ENCODE data around the gene P2RX3. TPM values are rescaled to one million over a fixed set of nuclear protein-coding genes. Genes with fewer than 3 reads are reported as not detected.

Gene P2RX3
- total and polyA plus RNA-seq, 2 experiments from 2014 or later, result not detected

DNA sequence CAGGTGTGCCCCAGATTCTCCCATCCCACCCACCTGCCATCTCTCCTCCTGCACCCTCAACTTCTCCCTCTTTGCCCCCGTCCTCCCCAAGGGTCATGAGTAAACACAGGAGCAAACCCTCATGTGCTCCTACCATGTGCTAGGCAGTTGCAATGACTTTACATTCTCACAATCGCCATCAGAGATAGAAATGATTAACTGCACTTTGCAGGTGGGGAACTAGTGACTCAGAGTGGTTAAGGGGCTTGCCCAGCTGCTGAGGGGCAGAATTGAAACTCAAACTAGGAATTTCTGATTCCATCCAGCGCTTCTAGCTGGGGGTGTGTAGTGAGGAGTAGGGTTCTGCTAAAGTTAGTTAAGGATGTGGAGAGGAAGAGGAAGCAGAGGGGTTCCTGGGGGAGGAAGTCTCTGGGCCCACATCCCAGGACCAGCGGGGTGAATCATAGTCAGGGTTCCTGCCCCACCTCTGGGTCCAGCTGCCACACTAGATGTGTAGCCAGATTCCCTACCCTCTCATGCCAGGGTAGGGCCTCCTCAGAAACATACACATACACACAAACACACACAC lies 68.3 kb downstream of the P2RX3 start:
- WGBS (ENCODE audit: low lambda C conversion rate, missing lambda C conversion rate), result 84% methylated on average over 4 of the region's 4 CpGs
- H3K27ac ChIP-seq, result no peak overlapping the region
- no peak overlapping the region for H3K4me2 ChIP-seq
- TF ChIP-seq EZH2phosphoT487 (IDR thresholded peaks at IDR 0.05; ENCODE audit: low read depth, severe bottlenecking, unreplicated experiment) (no peak), EZH2 (IDR thresholded peaks at IDR 0.05; ENCODE audit: borderline replicate concordance) (no peak)
- TF ChIP-seq, protein P1, sequence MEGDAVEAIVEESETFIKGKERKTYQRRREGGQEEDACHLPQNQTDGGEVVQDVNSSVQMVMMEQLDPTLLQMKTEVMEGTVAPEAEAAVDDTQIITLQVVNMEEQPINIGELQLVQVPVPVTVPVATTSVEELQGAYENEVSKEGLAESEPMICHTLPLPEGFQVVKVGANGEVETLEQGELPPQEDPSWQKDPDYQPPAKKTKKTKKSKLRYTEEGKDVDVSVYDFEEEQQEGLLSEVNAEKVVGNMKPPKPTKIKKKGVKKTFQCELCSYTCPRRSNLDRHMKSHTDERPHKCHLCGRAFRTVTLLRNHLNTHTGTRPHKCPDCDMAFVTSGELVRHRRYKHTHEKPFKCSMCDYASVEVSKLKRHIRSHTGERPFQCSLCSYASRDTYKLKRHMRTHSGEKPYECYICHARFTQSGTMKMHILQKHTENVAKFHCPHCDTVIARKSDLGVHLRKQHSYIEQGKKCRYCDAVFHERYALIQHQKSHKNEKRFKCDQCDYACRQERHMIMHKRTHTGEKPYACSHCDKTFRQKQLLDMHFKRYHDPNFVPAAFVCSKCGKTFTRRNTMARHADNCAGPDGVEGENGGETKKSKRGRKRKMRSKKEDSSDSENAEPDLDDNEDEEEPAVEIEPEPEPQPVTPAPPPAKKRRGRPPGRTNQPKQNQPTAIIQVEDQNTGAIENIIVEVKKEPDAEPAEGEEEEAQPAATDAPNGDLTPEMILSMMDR (IDR thresholded peaks at IDR 0.05; ENCODE audit: poor library complexity), result no peak
- no peaks in the 10 kb centered on the region for H3K36me3 ChIP-seq (replicated peaks; ENCODE audit: insufficient read depth, low read depth)
- no peaks in the 10 kb centered on the region for H4K20me1 ChIP-seq (ENCODE audit: insufficient read depth, poor library complexity, severe bottlenecking)
- H3K9me3 ChIP-seq (ENCODE audit: low read depth), result no peaks in the 10 kb centered on the region
- no peak for DNase-seq (ENCODE audit: low spot score)
- H3K9me2 ChIP-seq (replicated peaks; ENCODE audit: insufficient read depth), result no peaks in the 10 kb centered on the region
- H3K79me2 ChIP-seq, result no peaks in the 10 kb centered on the region
- H3K27me3 ChIP-seq, result no peaks in the 10 kb centered on the region
- H3K4me3 ChIP-seq, result no peak overlapping the region
- no peaks in the 10 kb centered on the region for H3K4me1 ChIP-seq (ENCODE audit: insufficient read depth)
- no peak overlapping the region for H2AFZ ChIP-seq

DNA sequence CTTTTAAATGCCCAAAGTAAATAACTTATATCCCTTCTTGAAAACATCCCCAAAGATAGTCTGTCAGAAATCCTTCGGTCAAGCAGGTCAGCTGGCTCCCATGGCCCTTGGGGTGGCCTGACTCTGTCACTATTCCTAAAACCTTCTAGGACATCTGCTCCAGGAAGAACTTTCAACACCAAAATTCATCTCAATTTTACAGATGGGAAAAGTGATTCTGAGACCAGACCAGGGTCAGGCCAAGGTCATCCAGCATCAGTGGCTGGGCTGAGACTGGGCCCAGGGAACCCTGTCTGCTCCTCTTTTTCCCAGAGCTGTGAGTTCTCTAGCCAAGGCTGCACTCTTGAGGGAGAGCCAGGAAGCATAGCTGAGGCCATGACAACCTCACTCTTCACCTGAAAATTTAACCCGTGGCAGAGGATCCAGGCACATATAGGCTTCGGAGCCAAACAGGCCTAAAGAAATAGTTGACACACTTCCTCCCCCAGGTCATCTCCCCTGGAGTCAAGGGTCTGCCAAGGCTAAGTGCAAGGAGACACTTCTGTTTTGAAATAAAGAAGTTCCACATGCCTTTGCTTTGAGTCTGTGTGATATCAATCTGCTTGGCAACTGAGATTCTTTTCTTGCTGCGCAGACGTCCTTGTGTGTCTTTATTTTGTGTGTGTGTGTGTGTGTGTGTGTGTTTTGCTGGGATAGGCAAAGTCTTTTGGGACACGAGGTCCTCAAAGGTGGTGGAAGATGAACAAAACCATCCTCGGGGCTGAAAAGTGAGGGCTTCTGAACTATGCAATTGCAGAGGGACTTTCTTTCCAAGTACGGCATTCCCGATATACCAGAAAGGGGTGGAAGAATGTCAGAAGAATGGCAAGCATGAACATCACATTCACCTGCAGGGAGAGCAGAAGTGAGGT lies 69.1 kb downstream of the P2RX3 start:
- no peak overlapping the region for H3K4me2 ChIP-seq
- no peak overlapping the region for H3K4me3 ChIP-seq
- no peaks in the 10 kb centered on the region for H3K9me3 ChIP-seq (ENCODE audit: low read depth)
- no peaks in the 10 kb centered on the region for H3K27me3 ChIP-seq
- no peak overlapping the region for H2AFZ ChIP-seq
- no peaks in the 10 kb centered on the region for H3K36me3 ChIP-seq (replicated peaks; ENCODE audit: insufficient read depth, low read depth)
- TF ChIP-seq, protein P1 (IDR thresholded peaks at IDR 0.05; ENCODE audit: poor library complexity), result no peak
- no peak for TF ChIP-seq EZH2 (IDR thresholded peaks at IDR 0.05; ENCODE audit: borderline replicate concordance)
- H3K4me1 ChIP-seq (ENCODE audit: insufficient read depth), result no peaks in the 10 kb centered on the region
- no peak for DNase-seq (ENCODE audit: low spot score)
- H4K20me1 ChIP-seq (ENCODE audit: insufficient read depth, poor library complexity, severe bottlenecking), result no peaks in the 10 kb centered on the region
- WGBS (ENCODE audit: low lambda C conversion rate, missing lambda C conversion rate), result 89% methylated on average over 9 of the region's 9 CpGs
- no peaks in the 10 kb centered on the region for H3K9me2 ChIP-seq (replicated peaks; ENCODE audit: insufficient read depth)
- H3K27ac ChIP-seq, result no peak overlapping the region
- H3K79me2 ChIP-seq, result no peaks in the 10 kb centered on the region

DNA sequence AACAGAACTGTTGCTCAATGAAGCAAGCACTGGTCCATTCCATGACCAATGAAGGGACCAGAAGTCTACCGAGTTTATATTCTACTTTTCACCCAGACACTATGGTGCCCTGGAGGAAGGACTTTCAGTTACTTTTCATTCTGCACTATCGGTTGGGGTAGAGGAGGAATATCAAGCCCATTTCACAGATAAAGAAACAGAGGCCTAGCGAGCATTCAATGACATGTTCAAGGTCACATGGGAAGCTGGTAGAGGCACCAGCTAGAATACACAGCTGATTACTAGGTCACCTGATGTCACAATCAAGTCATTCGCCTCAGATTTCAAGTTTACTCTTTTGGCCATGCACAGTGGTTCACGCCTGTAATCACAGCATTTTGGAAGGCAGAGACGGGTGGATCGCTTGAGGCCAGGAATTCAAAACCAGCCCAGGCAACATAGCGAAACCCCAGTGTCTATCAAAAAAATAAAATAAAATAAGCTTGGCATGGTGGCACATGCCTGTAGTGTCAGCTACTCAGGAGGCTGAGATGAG lies 69.9 kb downstream of the P2RX3 start:
- Histone ChIP-seq H3K36me3 (replicated peaks; ENCODE audit: insufficient read depth, low read depth) (no peaks in the 10 kb centered on the region), H4K20me1 (ENCODE audit: insufficient read depth, poor library complexity, severe bottlenecking) (no peaks in the 10 kb centered on the region), H3K4me3 (no peak overlapping the region), H2AFZ (no peak overlapping the region), H3K4me2 (no peak overlapping the region), H3K27ac (no peak overlapping the region), H3K9me2 (replicated peaks; ENCODE audit: insufficient read depth) (no peaks in the 10 kb centered on the region), H3K9me3 (ENCODE audit: low read depth) (no peaks in the 10 kb centered on the region), H3K4me1 (ENCODE audit: insufficient read depth) (no peaks in the 10 kb centered on the region), H3K79me2 (no peaks in the 10 kb centered on the region), H3K27me3 (no peaks in the 10 kb centered on the region)
- DNase-seq (ENCODE audit: low spot score), result no peak
- WGBS (ENCODE audit: low lambda C conversion rate, missing lambda C conversion rate), result 96% methylated on average over 8 of the region's 8 CpGs
- no peak for TF ChIP-seq EZH2phosphoT487 (IDR thresholded peaks at IDR 0.05; ENCODE audit: low read depth, severe bottlenecking, unreplicated experiment)
- TF ChIP-seq, protein P1 (IDR thresholded peaks at IDR 0.05; ENCODE audit: poor library complexity), result no peak
- TF ChIP-seq EZH2 (IDR thresholded peaks at IDR 0.05; ENCODE audit: borderline replicate concordance), result no peak
